ENCODE results near the gene MAPK8IP2.

The MAPK8IP2 gene

GRCh38 chr22:50604256-50605001 lies 3.8 kb downstream of the MAPK8IP2 start:
- TF ChIP-seq CTCF (IDR thresholded peaks at IDR 0.05; ENCODE audit: low read depth, low read length): no peak
- Histone ChIP-seq H3K9me3 (no peaks in the 10 kb centered on the region), H3K27me3 (no peaks in the 10 kb centered on the region), H3K36me3 (peaks cover 46% of the 10 kb centered on the region), H3K4me3 (ENCODE audit: low read depth, low read length) (no peak overlapping the region), H3K4me1 (peaks cover 7% of the 10 kb centered on the region)
- DNase-seq: no peak

- no peak for TF ChIP-seq CTCF (IDR thresholded peaks at IDR 0.05; ENCODE audit: low read depth, low read length)
- Histone ChIP-seq H3K4me1 (peaks cover 7% of the 10 kb centered on the region), H3K9me3 (no peaks in the 10 kb centered on the region), H3K36me3 (peaks cover 46% of the 10 kb centered on the region), H3K4me3 (ENCODE audit: low read depth, low read length) (no peak overlapping the region), H3K27me3 (no peaks in the 10 kb centered on the region)
- no peak for DNase-seq
Measured at GRCh38 chr22:50605002-50605612, 4.5 kb downstream of the MAPK8IP2 start.

- Histone ChIP-seq H3K9me3 (no peaks in the 10 kb centered on the region), H3K36me3 (peaks cover 46% of the 10 kb centered on the region), H3K4me1 (peaks cover 7% of the 10 kb centered on the region), H3K27me3 (no peaks in the 10 kb centered on the region), H3K4me3 (ENCODE audit: low read depth, low read length) (no peak overlapping the region)
- no peak for TF ChIP-seq CTCF (IDR thresholded peaks at IDR 0.05; ENCODE audit: low read depth, low read length)
- DNase-seq: no peak
Measured at GRCh38 chr22:50605613-50606074, 5.1 kb downstream of the MAPK8IP2 start.

DNA sequence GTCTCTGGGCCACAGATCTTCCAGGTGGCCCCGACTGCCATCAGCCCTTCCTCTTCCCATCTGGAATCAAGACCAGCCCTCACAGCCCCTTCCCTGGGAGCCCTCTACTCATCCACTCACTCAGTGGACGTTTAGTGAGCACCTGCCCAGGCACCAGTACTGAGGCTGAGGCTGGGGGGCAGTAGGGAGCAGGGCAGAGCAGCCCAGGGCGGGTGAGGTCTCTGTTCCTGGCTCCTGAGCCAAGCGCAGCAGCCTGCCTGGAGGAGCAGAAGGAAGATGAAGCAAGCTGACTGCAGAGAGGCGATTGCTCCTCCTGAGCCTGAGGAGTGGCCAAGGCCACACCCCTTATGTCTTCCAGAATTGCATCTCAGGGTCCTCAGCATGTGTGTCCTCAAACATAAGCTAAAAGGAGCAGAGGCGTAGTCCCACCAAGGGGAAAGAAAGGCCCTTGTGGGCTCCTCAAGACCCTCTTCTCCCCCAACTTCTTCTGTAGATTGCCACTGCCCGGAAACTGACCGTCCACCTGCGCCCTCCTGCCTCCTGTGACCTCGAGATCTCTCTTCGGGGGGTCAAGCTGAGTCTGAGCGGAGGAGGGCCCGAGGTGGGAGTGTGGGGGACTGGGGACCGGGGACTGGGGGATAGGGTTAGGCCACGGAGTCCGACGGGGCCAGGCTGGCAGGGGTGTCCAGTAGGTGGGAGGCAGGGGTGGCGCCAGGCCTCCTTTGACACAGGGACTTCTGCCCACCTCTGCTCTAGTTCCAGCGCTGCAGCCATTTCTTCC lies 5.8 kb downstream of the MAPK8IP2 start:
- Histone ChIP-seq H3K4me1 (peaks cover 7% of the 10 kb centered on the region), H3K36me3 (peaks cover 46% of the 10 kb centered on the region), H3K27me3 (no peaks in the 10 kb centered on the region), H3K4me3 (ENCODE audit: low read depth, low read length) (no peak overlapping the region), H3K9me3 (no peaks in the 10 kb centered on the region)
- TF ChIP-seq CTCF (IDR thresholded peaks at IDR 0.05; ENCODE audit: low read depth, low read length): no peak
- no peak for DNase-seq

GRCh38 chr22:50606946-50607658 lies 6.5 kb downstream of the MAPK8IP2 start:
- Histone ChIP-seq H3K4me3 (ENCODE audit: low read depth, low read length) (no peak overlapping the region), H3K4me1 (peaks cover 1% of the 10 kb centered on the region; the same call in 1 of the 2 replicates), H3K9me3 (no peaks in the 10 kb centered on the region), H3K27me3 (no peaks in the 10 kb centered on the region), H3K36me3 (peaks cover 43% of the 10 kb centered on the region)
- no peak for DNase-seq
- no peak for TF ChIP-seq CTCF (IDR thresholded peaks at IDR 0.05; ENCODE audit: low read depth, low read length)

All from BE2C (cell line).